ENCODE data around the gene MORN1.

GRCh38 chr1:2378956-2379732 lies 12.2 kb downstream of the MORN1 start:
- TF ChIP-seq ZNF592 (IDR thresholded peaks at IDR 0.05) (no peak), CTCF (IDR thresholded peaks at IDR 0.05 in 2 of 3, conservative IDR thresholded peaks at IDR 0.05 in 1 of 3; ENCODE audit: control insufficient read depth in 2 of 3, extremely low read depth in 1 of 3, insufficient read depth in 1 of 3, low read depth in 3 of 3, low read length in 3 of 3) (no peak), RAD21 (IDR thresholded peaks at IDR 0.05; ENCODE audit: insufficient read depth, low read depth, low read length) (no peak), JUNB (IDR thresholded peaks at IDR 0.05) (no peak), FOXM1 (IDR thresholded peaks at IDR 0.05; ENCODE audit: low read depth, low read length) (no peak), E2F4 (IDR thresholded peaks at IDR 0.05; ENCODE audit: low read depth, low read length) (no peak), NRF1 (conservative IDR thresholded peaks at IDR 0.05; ENCODE audit: low read depth, low read length) (no peak), REST (IDR thresholded peaks at IDR 0.05; ENCODE audit: low read depth, low read length) (no peak), KDM1A (IDR thresholded peaks at IDR 0.05; ENCODE audit: borderline replicate concordance) (no peak), EZH2 (IDR thresholded peaks at IDR 0.05; ENCODE audit: borderline replicate concordance, control insufficient read depth, low read depth, low read length) (no peak), FOS (IDR thresholded peaks at IDR 0.05; ENCODE audit: borderline replicate concordance, extremely low read depth, insufficient read length) (no peak), SMAD1 (IDR thresholded peaks at IDR 0.05; ENCODE audit: low read depth, partially characterized antibody) (no peak), BMI1 (IDR thresholded peaks at IDR 0.05; ENCODE audit: borderline replicate concordance) (no peak)

All from GM12878 (cell line).